ENCODE results near the gene STARD13.

Gene STARD13

GRCh38 chr13:33275916-33276315 lies 9.6 kb downstream of the STARD13 start:
- DNase-seq (ENCODE audit: low read depth in 3 of 3), result no peak

- DNase-seq (ENCODE audit: low read depth in 3 of 3), result no peak
These were observed 11.3 kb downstream of the STARD13 start for GRCh38 chr13:33274264-33274663.

DNA sequence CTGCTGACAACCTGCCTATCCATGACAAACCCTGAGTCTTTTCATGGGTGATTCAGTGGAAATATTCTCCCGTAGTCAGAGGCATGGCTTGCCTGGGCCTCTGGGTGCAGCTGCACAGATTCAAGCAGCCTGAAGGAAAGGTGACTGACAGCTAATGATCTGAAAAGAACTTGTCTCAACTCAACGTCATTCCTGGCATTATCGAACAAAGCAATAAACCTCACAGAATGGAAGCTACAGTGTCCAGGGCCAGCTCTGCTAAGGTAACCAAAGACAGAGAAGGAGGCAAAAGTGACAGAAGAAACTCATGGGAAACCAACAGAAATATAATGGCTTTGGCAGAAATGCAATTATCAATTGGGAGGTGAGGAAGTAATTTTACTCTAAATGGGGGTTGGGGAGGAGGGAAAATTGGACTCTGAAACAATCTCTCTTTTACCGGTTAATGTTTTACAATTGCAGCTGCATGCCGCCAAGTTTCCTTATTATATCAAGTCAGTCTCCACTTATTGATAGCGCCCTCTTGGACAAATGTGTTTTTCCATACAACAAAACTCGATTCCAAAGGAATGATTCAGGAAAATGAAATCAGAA lies 12.9 kb downstream of the STARD13 start:
- no peak for DNase-seq (ENCODE audit: low read depth in 3 of 3)

DNA sequence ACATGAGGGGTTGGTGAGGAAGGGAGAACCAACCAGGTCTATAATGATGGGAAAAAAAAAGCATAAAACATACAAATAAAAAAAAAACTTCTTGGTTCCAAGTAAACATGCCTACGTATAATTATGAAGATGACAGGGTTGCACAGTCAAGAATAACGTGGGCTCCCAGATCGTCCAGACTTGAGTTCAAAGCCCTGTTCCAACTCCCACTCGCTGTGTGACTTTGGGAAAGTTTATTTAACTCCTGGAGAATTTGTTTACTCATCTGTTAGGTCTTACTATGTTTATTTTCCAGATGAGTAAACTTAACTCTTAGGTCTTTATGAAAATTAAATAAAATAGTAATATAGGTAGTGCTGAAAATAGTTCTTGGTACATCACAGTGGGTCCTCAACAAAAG lies 13.8 kb downstream of the STARD13 start:
- no peak for DNase-seq (ENCODE audit: low read depth in 3 of 3)

- DNase-seq (ENCODE audit: low read depth in 3 of 3), result no peak
These were observed 14.5 kb downstream of the STARD13 start for GRCh38 chr13:33270895-33271538.

GRCh38 chr13:33265607-33266006 lies 19.9 kb downstream of the STARD13 start:
- DNase-seq (ENCODE audit: low read depth in 3 of 3), result no peak

DNA sequence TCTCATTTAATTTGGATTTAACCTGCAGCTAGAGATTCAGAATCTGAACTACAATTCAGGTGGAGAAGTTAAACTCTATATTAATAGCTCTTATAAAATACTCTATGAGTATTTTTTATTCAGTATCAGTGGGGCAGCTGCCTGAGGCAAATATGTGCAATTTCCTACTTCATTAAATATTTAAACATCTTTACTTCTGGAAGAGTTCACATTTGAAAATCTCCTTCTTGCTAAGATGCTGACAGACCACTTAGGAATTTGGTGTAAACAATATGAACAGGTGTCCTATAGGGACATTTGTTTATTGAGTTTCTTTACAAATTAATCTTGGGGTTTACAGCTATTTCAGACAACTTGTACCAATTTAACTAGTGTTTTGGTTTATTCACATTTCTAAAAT lies 20.4 kb downstream of the STARD13 start:
- DNase-seq (ENCODE audit: low read depth in 3 of 3), result no peak

DNA sequence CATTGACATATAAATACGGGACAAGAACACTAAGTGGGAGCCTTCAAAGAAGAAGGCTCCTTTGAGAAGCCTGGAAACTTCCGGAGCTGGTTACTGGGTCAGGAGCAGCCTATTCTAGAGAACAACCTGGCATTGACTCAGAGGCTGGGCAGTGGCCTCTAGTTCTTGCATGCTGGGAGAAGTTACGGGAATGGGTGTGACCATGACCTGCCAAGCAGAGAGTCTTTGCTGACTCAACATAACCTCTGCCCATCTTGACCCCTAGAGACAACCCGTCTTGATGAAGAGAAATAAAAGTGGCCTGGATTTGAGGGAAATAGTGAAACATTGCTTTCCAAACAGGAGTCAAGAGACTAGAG lies 21.0 kb downstream of the STARD13 start:
- DNase-seq (ENCODE audit: low read depth in 3 of 3), result no peak

DNA sequence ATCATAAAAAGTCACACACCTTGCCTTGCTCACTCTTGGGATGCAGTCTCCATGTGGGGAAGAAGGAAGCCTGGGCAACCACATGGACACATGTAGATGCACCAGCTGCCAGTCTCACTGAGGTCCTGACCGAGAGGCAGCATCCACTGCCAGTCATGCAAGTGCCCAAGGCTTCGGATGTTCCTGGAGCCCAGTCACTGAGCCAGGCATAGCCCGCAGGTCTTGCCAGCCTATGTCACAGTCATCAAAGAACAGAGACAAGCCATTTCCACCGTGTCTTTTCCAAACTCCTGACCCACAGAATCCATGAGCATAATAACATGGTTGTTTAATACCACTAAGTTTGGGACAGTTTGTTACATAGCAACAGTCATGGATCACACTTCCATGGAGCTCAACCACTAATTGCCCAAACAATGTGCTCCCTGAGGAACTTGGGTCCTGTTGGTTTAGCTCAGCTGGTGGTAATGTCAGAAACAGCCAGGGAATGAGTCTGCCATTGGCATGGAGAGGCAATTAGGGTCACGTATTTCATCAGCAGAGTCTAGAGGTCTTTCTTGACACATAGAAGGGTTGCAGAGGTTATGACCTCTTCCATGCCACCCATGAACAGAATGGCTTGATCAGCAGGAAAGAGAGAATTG lies 21.5 kb downstream of the STARD13 start:
- no peak for DNase-seq (ENCODE audit: low read depth in 3 of 3)

DNA sequence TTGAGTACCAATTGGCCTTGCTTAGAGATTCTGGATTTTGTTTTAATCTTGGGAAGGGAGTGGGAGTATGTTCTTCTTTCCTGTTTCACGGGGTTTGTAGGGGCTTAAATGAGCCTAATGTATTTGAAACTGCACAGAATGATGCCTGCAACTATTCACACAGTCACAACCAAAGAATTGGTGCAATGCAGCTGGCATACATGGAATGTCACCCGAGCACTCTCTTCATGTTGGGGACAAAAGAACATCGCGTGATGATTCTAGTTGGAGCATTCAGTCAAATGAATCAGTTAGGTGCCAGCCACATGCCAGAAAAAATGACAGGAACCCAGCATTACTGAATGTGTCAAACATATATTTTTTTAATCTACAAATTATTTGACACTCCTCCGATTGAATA lies 22.1 kb downstream of the STARD13 start:
- no peak for DNase-seq (ENCODE audit: low read depth in 3 of 3)

DNA sequence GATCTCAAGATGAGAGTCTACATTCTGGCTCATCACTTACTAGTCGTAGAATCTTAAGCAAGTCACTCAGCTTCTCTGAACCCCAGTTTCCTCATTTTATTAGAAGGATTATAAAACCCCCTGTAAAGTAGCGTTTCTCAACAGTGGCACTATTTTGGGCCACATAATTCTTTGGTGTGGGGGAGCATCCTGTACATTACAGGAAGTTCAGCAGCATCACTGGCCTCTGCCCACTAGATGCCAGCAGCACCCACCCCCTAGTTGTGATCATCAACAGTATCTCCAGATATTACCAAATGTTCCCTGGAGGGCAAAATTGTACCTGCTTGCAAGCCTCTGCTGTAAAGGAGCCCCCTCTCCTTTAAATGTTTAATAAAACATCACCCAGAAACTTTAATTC lies 22.6 kb downstream of the STARD13 start:
- DNase-seq (ENCODE audit: low read depth in 3 of 3), result no peak

- DNase-seq (ENCODE audit: low read depth in 3 of 3), result no peak
These were observed 23.0 kb downstream of the STARD13 start for GRCh38 chr13:33262594-33262993.

DNA sequence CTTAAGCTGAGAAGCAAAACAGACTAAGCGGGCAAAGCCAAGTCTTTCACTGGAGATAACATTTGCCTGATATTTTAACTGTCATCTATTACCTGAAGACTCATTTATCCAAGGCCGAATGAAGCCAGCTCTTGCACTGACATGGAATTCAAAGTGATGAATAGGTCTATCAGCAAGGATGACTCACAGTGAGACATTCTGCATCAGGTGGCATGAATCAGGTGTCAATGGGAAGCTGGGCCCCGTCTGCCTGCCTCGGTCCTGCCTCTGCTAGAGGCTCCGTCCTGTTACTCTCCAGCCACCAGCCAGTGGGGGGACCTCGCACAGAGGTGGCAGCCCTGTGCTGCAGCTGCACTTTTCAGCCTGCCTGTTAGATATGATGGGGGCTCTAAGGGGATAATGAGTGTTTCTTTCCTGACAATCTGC lies 23.5 kb downstream of the STARD13 start:
- DNase-seq (ENCODE audit: low read depth in 3 of 3), result no peak

DNA sequence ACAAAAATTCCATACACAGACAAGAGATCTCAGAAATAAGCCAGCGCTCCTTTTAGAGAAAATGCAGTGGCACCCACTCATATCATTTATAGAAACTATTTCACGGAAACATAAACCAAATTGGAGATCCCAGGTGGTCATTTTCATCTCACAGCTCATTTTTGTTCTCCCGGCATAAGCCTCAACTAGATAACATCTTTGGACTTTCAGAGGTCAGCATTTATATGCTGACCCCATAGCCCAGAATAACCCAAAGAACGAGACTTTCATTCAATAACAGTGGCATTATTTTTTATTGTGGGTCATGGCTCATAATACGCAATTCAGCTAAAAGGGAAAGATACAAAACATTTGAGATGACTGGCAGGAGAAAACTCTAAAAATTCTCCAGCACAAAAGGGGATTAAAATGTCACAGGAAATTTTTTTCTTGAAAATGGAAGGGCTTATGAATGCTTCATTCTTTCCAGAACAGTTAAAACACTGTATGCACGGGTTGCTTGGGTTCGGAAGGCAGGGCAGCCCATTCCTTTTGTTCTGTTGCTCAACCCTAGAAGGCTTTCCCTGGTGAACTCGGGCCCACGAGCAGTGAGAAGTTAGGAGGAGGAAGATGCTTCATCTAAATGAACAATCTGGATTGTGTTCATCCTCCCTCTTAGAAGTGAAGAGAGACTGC lies 24.0 kb downstream of the STARD13 start:
- no peak for DNase-seq (ENCODE audit: low read depth in 3 of 3)

DNA sequence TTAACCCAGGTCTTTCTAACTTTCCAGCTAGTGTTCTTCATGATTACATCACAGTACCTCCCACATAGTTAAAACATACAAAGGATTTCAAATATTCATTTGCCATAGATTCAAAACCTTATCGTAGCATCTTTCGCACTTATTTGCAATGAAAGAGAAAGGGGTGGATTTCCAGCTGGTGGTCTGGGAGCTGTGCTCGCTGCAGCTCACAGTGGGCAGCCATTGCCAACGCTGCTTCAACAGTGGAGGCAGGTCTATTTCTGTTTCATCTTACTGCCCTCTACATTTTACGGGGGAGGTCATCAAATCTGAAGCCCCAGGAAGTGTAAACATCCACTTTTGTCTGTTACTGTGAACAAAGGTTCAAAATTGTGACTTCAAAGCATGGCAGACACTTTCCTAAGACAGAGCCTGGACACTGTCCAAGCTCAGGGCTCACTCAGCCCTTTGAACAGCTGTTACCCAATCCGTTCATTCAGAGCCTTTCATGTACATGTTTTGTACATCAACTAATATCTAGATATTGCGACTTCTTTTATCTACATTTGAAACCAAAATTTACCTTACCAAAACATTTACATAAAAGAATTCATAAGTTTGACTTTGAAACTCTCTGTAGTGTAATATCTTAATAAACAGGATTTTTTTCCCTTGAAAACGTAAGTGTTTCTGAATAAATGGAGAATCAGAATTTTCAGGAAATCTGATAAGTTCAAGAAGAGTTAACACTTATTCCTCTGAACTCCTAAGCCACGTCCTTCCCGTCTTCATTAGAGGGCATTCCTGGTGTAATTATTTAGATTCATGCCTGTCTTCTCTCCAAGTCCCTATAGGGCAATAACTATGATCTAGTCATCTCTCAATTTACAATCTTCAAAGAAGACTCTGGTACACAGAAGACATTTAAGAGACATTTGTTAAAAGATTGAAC lies 25.1 kb downstream of the STARD13 start:
- no peak for DNase-seq (ENCODE audit: low read depth in 3 of 3)

DNA sequence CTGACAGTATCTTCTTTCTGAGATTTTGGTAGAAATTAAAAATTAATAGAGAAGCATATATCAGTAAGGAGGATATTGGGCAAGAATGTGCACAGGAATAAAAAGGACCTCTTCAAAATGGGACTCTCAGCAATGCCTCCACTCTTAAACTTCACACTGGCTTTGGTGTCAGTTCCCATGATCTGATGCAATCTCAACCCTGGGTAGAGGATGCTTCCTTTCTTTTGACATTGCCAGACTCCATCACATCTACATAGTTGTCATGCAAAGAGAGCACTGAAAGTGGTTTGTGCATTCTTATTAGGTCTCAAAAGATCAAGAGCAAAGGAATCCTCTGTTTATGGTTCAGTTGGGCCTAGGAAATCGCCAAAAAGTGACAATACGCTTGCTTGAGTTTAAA lies 26.3 kb downstream of the STARD13 start:
- no peak for DNase-seq (ENCODE audit: low read depth in 3 of 3)

DNA sequence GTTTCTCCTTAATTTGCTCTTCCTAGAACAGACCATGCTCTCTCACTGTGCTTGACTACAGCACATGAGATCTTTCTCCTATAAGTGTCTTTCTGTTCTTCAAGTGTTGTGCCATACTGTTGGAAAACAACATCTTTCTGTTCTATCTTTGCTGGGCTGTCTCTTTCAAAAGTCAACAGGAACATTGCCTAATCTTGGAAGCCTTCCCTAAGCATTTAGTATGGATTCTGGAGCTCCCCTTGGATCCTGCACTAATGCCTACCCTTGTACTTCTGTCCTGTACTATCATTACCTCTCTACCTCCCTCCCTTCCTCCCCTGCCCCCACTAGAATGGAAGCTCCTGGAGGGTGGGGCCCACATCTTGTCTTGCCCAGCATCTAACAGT lies 26.8 kb downstream of the STARD13 start:
- no peak for DNase-seq (ENCODE audit: low read depth in 3 of 3)

GRCh38 chr13:33257841-33258807 lies 27.4 kb downstream of the STARD13 start:
- no peak for DNase-seq (ENCODE audit: low read depth in 3 of 3)

- no peak for DNase-seq (ENCODE audit: low read depth in 3 of 3)
These were observed 29.3 kb downstream of the STARD13 start for GRCh38 chr13:33256148-33256840.

DNA sequence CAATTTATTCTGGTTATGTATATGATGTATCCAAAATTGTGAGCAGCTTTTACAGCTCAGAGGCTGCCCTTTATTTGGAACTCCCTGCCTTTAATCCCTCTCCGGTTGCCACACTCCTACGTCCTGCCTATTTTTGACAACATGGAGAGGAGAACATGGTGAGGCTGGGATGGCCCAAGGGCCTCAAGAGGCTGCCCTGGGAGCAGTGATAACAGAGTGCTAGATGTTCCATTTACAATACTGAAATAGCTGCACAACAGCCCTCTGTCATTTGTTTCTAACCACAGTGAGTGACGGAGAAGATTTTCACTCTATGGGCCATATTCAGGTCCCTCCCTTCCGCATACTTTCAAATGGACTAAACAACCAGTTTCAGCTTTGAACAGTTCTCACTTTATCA lies 33.4 kb downstream of the STARD13 start:
- no peak for DNase-seq (ENCODE audit: low read depth in 3 of 3)

All from stimulated activated CD4-positive, alpha-beta T cell treated with anti-CD3 and anti-CD28 coated beads, TNF-alpha, amount 100 ng/mL, for 4 hours (primary cell).